Central memory CD4-positive, alpha-beta T cell (primary cell): Measurements from ENCODE around the gene PRCP.
A peak's percentile ranks its signal among the peaks of the same experiment; 100 is the strongest.
"Not testable (repeated sequence)": the region's sequence is repeated elsewhere in the genome, so short reads cannot be mapped to it uniquely, and the experiment has no call there.

Experiments used
- DNase-seq: peaks from one replicate; pipeline ENCODE4 v3.0.0; 2022
- total RNA-seq, 3 experiments: gene quantifications; one replicate each; lab custom pipeline; 2026; lab: John Stamatoyannopoulos, UW

PRCP gene
- total RNA-seq = 18.1 to 33.5 (median 28.0) reads per million in 3 experiments

DNA sequence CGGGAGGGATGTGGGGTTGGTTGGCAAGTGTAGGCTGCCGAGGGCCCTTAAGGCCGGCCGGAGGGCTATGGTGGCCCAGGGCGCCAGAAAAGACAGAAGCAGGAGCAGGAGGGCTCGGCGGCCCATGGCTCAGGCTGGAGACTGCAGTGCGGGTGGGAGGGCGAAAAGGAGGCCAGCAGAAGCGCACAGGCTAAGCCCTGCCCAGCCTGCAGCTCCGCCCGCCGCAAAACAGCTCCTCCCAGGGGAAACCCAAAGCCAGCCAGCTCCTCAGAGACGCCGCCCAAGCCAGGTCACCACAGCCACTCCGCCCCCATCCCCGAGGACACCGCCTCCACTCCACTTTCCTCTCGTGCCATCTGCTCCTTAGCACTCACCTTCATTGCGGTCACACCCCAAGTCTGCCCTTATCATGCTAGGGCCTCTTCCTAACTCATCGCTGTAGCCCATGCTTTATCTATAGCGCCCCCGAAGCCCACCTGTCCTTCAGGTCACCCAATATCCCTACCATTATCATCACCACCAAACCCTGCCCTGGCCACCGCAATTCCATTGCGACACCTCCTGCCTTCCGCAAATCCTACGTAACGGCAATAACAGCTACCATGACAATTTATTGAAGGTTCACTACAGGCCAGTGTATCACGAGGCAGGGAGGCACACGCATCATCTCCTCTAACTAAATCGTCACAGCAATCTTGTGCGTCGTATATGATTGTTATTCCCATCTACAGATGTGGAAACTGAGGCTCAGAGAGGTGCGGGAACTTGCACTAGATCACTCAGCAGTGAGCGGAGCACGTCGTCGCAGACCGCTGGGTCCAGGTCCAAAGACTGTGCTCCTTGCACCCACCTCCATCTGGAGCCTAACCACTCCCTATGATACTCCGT lies at the start of gene PRCP:
PRCP (minus strand) TSS at position 154 of the 888 bp plus-strand sequence; CDS start at position 126, 28 bp downstream.
- peak; percentile 94 for DNase-seq

DNA sequence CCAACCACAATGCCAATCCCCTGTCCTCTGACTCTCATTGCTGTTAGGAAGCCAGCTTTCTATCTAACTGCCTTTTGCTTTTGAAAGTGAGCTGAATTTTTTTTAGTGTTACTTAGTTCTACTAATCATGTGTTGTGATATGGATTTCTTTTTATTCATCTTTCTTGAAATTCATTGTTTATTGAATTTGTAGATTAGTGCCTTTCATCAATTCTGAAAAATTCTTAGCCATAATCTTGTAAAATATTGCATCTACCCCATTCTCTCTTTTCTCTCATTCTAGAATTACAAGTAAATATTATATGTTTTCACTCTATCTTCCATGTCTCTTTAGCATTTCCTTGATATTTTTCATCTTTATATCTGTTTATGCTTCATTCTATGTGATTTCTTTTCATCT lies 49.1 kb upstream of the PRCP start:
- no peak for DNase-seq

DNA sequence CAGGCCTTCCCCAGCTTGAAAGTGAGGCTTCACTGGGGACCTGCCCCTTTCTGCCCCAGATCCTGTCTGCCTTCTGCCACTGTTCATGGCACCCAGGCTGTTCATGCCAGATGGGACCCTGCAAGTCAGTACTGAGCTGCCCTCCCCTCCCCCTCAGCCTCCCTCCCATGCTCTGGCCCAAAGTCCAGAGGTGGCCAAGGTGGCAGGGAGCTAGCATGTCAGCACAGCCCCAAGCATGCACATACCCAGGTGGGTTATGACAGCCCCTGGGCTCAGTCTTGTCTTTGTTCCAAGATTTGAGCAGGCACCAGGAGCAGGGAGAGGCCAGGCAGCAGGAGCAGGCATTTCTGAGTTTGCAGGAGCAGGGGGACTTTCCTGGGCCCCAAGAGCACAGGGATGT lies 45.5 kb upstream of the PRCP start:
- no peak for DNase-seq

DNA sequence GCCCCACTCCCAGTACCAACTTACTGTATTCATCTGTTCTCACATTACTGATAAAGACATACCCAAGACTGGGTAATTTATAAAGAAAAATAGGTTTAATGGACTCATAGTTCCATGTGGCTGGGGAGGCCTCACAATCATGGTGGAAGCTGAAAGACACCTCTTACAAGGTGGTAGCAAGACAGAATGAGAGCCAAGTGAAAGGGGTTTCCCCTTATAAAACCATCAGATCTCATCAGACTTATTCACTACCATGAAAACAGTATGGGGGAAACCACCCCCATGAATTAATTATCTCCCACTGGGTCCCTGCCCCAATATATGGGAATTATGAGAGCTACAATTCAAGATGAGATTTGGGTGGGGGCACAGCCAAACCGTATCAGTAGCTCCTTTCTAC lies 44.8 kb upstream of the PRCP start:
- DNase-seq = not testable (repeated sequence)

DNA sequence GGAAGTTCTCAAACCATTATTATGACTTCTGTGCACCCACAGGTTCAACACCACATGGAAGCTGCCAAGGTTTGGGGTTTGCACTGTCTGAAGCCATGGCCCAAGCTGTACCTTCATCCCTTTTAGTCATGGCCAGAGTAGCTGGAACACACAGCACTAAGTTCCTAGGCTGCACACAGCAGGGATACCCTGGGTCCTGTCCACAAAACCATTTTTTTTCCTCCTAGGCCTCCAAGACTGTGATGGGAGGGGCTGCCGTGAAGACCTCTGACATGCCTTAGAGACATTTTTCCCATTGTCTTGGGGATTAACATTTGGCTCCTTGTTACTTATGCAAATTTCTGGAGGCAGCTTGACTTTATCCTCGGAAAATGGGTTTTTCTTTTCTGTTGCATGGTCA lies 44.0 kb upstream of the PRCP start:
- DNase-seq = no peak

DNA sequence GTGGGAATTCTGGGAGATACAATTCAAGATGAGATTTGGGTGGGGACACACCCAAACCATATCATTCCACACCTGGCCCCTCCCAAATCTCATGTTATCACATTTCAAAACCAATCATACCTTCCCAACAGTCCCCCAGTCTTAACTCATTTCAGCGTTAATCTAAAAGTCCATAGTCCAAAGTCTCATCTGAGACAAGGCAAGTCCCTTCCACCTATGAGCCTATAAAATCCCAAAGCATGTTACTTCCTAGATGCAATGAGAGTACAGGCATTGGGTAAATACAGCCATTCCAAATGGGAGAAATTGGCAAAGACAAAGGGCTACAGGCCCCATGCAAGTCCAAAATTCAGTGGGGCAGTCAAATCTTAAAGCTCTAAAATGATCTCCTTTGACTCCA lies 43.2 kb upstream of the PRCP start:
- not testable (repeated sequence) for DNase-seq

DNA sequence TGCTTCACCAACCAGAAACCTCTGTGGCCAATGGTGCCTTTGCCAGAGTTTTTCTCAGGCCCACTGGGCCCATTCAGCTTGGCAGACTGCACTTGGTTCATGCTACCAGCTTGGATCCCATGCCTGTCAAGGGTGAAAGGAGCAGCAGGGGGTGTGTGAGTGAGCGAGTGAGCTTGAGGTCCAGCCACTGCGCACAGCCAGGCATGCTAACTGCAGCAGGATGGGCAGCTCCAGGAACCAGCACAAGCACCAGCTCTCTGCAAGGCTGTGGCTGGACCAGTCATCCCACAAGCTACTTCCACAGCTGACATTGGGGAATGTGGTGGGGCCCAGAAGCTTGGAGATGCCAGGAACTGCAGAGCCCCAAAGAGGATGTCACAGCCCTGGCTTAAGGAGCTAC lies 42.1 kb upstream of the PRCP start:
- DNase-seq = no peak

DNA sequence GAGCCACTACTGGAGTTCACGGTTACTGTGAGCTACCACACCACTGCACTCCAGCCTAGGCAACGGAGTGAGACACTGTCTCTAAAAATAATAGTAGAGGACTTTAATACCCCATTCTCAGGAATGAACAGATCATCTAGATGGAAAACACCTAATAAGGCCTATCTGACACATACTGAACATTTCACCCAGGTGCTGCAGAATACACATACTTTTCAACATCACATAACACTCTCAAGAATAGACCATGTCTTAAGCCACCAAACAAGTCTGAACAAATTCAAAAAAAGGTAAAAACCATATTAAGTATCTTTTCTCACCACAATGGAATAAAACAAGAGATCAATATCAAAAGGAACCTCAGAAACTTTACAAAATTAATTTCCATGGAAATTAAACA lies 39.2 kb upstream of the PRCP start:
- DNase-seq = no peak

DNA sequence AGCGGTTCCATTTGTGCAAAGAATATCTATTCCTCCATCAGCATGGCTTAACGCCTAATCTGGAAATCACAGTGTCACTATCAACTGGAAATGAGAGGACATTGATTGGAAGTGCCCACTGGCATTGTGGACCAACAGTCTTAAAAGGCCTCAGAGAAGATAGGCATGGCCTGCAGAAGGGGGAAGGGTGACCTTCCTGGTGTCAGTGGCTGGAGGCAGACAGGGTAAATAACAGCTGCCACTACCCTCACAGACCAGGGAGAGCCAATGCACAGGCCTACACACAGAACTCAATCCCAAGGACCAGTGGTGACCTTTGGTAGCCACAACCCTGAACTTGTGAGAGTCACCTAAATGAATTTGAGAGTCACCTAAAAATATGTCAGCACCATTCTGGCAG lies 37.3 kb upstream of the PRCP start:
- no peak for DNase-seq

DNA sequence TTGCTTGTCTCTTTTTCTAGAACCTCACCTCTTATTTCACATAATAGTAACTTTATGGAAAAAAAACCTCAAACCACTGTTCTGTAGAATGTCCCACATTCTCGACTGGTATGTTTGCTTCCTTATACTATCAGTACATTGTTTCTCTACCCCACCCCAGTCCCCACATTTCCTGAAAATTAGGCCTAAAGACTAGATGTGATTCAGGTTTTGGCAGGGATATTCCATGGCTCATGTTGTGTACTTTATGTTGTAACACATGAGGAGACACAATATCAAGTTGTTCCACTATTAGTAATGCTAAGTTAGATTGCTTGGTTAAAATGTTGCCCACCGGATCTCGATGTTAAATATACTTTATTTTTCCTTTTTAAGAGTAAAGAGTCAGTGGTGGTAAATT lies 36.0 kb upstream of the PRCP start:
- DNase-seq = no peak

DNA sequence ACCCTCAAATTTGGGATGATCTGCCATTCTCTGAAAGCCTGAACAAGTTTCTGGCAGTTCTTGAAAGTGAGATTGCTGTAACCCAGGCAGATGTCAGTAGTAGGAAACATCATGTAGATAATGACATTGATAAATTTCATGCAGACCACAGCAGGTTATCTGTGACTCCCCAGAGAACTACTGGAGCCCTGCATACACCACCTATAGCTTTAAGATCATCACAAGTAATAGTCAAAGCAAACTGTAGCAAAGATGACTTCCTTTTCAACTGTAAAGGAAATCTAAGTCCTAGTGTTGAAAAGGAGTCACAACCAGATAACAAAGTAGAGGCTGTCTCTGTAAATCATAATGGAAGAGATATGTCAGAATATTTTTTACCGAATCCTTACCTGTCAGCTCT lies 32.3 kb upstream of the PRCP start:
- no peak for DNase-seq

DNA sequence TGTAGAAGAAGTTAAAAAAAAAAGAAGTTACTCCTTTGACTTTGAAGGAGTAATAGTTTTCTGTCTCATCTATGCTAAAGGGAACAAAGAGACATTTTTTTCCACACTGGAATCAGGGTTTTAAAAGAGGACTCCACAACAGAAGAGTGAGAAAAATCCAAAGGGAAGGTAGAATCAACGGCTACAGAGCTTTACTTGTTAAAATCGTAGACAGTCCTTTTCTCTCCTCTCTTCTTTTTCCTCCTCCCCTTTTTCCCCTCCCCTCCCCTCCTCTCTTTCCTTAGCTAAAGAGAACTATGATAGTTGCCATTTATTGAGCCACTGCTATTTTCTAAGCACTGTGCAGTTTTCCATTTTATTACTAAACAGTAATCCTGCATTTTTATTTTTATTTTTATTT lies 30.5 kb upstream of the PRCP start:
- DNase-seq = no peak

DNA sequence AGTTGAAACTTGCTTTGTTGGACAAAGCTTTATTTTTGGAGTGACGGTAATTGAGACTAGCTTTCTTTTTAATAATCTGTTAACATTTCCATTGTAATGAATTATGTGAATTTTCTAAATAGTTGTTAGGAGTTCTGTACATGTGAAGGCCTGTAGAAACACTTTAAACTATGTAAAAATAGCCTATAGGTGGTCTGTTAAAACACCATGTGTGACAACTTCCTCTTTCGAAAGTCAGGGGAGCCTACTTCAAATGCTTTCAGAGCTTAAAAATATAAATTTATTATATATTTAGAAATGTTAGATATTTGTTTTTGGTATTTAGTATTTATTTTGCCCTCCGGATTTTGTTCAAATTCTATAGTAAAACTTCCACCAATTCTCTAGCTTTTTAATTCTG lies 30.0 kb upstream of the PRCP start:
- no peak for DNase-seq

DNA sequence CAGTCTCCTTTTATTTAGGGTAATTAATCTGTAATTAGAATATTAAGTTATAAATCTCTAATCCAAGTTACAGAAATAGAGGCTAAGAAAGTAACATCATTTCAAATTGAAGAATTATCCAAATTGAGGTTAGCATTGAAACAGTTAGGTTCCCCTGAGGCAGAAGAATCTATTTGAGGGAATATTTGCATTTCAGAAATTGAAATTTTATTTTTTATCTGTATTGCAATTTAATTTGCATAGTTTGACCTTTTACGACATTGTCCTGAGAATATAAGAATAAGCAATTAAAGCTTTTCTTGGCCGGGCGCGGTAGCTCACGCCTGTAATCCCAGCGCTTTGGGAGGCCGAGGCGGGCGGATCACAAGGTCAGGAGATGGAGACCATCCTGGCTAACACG lies 28.9 kb upstream of the PRCP start:
- no peak for DNase-seq

DNA sequence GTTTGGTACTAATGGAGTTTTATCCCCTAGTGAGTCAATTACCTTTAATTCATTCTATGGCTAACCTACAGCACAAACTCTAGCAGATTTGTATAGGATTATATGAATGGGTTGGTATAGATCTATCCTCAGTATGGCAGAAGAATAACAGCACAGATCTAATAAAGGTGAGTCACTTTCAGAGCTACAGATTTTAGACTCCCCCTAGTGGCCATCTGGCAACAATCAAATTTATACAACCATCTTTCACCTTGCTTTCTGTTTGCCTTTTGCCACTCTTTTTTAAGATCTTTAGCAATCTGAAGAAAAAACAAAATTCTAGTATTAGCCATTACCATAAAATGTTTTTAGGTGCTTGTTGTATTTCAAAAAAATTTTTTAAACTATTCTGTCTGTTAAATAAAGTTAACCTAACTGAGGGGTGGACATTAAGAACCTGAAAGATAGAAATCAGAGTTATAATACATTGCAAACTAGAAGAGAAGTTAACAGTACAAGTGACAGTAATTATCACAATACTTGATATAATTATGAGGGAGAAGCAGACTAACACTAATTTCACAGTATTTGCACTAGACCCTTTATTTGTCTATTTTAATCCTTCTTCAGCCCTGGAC lies 27.1 kb upstream of the PRCP start:
- DNase-seq = peak; percentile 61

DNA sequence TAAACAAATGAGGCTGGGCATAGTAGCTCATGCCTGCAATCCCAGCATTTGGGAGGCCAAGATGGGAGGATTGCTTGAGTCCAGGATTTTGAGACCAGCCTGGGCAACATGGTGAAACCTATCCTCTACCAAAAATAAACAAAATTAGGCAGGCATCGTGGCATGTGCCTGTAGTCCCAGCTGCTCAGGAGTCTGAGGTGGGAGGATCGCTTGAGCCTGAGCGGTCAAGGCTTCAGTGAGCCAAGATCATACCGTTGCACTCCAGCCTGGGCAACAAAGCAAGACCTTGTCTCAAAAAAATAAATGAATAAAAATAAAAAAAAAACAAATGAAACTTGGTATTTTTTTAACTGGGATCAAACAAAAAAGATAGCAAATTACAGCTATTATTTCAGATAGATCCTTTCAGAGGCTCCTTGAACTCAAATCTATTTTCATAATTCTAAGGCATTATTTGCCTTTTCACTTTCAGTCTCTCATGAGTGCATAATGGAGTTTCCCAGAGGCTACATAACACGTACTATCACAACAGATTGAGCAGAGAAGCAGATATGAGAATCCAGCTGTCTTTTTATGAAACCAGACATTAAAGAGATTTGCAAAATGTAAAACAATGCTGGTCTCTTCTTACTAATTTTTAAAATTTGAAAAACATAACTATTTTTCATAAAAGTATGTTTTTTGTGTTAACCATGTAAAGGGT lies 24.4 kb upstream of the PRCP start:
- DNase-seq = no peak

DNA sequence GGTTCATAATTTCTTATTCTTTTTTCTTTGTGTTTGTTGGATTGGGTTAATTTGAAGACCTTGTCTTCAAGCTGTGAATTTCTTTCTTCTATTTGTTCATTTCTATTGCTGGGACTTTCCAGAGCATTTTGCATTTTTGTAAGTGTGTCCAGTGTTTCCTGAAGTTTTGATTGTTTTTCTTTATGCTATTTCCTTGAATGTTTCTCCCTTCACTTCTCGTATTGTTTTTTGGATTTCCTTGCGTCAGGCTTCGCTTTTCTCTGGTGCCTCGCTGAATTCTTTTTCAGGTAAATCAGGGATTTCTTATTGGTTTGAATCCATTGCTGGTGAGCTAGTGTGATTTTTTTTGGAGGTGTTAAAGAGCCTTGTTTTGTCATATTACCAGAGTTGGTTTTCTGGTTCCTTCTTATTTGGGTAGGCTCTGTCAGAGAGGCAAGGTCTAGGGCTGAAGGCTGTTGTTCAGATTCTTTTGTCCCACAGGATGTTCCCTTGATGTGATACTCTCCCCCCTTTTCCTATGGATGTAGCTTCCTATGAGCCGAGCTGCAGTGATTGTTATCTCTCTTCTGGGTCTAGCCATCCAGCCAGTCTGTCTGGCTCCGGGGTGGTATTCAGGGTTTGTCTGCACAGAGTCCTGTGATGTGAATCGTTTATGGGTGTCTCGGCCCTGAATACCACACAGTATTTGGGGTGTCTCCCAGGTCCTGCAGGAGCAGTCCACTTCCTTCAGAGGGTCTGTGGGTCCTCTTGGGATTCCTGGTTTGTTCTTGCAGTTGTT lies 22.4 kb upstream of the PRCP start:
- DNase-seq = not testable (repeated sequence)

DNA sequence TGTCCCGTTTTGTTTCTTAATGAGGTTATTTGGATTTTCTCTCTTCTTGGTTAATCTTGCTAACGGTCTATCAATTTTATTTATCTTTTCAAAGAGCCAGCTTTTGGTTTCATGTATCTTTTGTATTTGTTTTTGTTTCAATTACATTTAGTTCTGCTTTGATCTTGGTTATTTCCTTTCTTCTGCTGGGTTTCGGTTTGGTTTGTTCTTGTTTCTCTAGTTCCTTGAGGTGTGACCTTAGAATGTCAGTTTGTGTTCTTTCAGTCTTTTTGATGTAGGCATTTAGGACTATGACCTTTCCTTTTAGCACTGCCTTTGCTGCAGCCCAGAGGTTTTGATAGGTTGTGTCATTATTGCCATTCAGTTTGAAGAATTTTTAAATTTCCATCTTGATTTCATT lies 20.0 kb upstream of the PRCP start:
- peak; percentile 34 for DNase-seq

DNA sequence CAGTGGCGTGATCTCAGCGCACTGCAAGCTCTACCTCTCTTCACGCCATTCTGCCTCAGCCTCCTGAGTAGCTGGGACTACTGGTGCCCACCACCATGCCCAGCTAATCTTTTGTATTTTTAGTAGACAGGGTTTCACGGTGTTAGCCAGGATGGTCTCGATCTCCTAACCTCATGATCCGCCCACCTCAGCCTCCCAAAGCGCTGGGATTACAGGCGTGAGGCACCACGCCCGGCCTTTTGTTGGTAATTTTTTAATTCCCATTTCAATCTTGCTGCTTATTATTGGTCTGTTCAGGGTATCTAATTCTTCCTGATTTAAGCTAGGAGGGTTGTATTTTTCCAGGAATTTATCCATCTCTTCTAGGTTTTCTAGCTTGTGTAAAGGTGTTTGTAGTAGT lies 19.6 kb upstream of the PRCP start:
- DNase-seq = not testable (repeated sequence)

DNA sequence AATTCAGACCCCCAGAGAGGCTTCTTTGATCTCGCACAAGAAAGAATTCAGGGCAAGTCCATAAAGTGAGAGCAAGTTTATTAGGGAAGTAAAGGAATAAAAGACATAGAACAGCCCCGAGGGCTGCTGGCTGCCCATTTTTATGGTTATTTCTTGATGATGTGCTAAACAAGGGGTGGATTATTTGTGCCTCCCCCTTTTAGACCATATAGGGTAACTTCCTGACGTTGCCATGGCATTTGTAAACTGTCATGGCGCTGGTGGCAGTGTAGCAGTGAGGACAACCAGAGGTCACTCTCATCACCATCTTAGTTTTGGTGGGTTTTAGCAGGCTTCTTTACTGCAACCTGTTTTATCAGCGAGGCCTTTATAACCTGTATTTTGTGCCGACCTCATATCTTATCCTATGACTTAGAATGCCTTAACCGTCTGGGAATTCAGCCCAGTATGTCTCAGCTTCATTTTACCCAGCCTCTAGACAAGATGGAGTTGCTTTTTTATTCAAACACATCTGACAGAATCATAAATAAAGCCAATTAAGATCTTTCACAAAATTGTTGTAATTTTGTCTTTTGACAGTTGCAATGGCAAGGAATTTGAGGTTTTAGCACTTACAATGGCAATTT lies 8.9 kb upstream of the PRCP start:
- DNase-seq = no peak

DNA sequence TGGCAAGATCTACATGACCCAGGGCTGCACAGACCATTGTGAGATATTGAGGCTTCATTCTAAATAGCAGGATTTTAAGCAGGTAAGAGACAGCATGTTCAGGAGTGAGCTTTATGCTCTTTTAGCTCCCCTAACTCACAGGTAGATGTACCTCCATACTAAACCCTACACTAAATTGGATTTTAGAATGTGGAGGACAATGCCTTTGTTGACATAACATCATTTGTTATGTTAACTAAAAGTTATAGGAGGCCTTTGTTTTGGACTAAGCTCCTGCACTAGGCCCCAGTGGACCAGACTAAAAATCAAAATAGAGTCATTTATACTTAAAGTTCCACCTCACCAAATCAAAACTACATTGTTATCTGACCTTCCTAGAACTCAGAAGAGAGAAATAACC lies 8.1 kb upstream of the PRCP start:
- DNase-seq = no peak

DNA sequence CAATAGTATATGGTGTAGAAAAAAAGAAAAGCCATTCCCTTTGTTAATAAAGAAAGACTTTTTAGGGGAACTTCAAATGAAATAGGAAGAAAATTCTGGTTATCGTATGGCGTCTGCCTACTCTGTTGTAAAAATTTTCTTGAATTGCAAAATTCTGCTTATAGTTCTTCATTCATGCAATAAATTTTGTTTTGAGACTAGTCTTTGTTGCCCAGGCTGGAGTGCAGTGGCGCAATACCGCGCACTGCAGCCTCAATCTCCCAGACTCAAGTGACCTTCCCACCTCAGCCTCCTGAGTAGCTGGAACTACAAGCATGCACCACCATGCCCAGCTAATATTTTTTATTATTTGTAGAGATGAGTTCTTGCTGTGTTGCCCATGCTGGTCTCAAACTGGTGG lies 7.1 kb upstream of the PRCP start:
- no peak for DNase-seq
